Subcutaneous adipose tissue (tissue), 4 donors: Measurements from ENCODE around the gene MYMK. TPM values are rescaled to one million over a fixed set of nuclear protein-coding genes. Genes with fewer than 3 reads are reported as not detected.

Experiments used
- CTCF ChIP-seq: fragments of 450-650 bp; IDR thresholded peaks from one replicate; pipeline ENCODE4 v1.5.1; 2016; ENCODE audit warnings: low read depth, mild to moderate bottlenecking, control low read depth, antibody characterized with exemption, moderate library complexity
- total RNA-seq, 4 donors: library from RNA; depleted of rRNA; stranded (reverse); fragments of >200 nt; gene quantifications; one replicate each; pipeline ENCODE4 v1.1.0, GENCODE V29; 2016

MYMK gene
- total RNA-seq, 4 donors from 2014 or later: not detected

- TF ChIP-seq CTCF: no peak
These were observed 4.5 kb downstream of the MYMK start for GRCh38 chr9:133520121-133520835.

DNA sequence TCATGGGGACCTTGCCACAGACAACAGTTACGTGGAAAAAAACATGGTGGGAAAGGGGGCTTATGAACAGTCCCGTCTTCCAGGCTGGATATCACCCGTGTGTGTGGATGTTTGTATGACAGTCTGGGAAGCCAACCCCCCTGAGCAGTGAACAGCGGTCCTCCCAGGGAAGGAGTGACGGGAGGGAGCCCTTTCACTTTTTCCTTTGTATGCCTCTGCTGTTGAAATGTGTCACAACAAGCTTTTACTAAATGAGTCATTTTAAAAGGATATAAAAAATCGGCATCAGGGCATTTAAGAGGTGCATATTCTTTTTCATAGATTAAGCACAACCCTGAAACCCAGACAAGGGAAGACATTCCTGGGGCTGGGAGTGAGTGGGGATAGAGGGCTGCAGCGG is 5.1 kb downstream of the MYMK start:
- TF ChIP-seq CTCF: no peak

DNA sequence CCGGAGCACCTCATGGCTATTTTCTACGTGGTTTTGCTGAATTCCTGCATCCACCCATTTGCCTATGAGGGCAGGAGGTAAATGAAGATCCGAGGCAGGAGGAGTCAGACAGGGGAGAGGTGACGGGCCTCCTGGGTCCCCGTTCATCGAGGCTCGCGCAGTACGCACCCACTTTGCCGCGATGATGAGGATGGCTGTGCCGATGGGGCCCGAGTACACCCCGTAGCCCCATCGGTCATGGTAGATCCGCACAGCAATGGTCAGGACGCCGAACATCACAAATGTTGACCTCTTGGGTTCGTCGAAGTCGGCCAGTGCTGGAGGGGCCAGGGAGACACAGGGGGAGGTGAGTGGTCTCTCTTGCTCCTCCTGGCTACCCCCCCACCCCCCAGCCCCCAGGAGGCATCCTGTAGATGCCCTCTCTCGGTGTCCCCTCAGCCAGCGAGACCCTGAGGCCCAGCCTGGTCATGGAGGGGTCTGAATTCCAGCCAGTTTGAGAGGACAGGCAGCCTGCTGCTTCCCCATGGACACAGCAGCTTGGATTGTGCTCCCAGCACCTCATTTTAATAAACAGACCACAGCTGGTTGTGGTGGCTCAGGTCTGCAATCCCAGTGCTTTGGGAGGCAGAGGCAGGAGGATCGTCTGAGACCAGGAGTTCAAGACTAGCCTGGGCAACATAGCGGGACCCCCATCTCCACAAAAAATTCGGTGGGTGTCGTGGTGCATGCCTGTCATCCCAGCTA is 5.9 kb downstream of the MYMK start:
- TF ChIP-seq CTCF: no peak

DNA sequence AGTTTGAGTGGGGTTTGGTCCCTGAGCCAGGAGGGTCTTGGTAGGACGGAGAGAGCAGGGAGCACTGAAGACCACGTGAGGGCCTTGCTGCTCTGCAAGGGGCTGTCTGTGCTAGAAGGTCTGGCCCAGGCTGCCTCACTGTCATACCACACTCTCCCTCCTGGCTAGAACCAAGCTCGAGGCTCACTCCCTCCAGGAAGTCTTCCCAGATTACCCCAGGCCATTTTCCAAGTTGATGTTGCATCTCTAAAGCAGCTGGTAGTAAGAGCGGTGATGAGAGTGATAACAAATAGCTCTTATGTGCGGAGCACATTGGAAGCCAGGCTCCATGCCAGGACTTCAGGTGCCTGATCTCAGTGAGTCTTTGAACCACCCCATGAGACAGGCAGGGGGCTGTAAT is 6.6 kb downstream of the MYMK start:
- TF ChIP-seq CTCF: no peak

DNA sequence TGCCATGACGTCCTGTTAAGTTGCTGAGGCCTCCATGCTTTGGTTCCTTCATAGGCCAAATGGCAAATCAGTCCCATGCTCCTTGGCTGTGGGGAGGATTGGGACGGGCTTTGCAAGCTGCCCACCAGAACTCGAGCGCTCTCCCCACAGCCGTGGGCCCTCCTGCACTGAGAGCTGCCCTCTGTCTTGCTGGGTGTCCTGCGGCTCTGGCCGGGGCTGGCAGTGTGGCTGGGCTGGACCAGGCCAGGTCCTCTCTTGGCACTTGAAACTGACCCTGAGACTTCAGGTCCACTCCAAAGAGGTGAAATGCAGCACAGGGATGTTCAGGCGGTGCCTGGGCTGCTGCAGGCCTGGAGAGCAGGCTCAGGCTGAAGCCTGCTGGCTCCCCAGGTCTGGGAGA is 7.0 kb downstream of the MYMK start:
- TF ChIP-seq CTCF: no peak

- TF ChIP-seq CTCF: no peak
These were observed 7.8 kb downstream of the MYMK start for GRCh38 chr9:133516961-133517350.

- TF ChIP-seq CTCF: no peak
These were observed 8.4 kb downstream of the MYMK start for GRCh38 chr9:133516256-133516960.
